TTC549 (cell line): ENCODE data around the gene ELMO1.

Experiments
- FAIRE-seq: peaks from 2 replicates; lab custom pipeline; 2012; peaks lifted over from hg19 to GRCh38; lab: Jason Lieb, UNC

Gene ELMO1

DNA sequence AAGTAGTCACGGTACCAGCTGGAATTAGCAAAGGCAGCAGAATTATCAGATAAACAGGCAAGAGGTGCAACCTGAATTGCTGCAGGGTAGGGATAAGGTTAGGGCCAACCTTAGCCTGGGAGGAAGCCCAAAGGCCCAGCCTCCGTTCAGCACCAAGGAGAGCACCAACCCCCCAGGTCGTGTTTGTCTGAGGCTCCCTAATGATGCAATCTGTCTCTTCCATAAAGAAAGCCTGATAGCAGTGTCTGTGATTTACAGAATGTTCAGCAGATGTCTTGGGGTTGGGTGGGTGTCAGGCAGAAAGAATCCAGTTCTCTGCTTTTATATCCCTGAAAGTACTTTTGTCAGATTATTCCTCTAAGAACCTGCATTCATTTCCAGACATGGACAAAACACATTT lies 396.0 kb downstream of the ELMO1 start:
- no peak for FAIRE-seq

DNA sequence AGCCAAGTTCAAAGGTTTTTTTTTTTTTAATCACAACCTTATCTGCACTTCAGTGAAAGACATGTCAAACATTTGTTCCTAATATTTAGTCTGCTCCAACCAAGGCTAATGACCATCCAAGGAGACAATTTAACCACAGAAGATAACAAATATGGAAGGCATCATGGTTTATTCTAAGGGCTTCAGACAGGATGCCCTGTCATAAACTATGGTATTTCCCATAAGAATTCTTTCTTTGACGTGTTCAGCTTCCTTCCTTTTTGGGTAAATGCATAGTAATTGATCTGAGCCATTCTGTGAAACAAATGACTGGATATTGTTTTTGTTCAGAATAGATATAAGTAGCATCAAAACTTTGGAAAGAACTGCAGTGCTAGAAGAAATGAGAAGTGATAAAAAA lies 397.9 kb downstream of the ELMO1 start:
- no peak for FAIRE-seq

GRCh38 chr7:37048674-37049073 lies 400.0 kb downstream of the ELMO1 start:
- FAIRE-seq = no peak

DNA sequence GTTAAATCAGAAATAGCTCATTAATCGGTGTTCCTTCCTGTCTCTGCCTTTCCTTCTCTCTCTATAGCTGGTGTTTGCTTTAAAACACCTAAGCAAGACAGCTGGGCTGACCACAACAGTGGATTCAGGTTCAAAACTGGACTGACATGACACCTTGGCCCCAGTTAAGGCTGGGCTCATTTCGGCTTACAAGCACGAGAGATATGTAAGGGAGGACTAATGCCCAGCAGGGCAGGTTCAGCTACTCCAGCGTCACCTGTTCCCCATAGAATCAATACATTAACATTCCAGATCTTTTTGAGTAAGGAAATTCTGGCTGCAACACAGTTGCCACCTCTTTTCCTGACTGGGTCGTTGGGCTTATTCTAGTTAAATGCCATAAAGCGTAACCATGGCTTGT lies 401.4 kb downstream of the ELMO1 start:
- FAIRE-seq = no peak

DNA sequence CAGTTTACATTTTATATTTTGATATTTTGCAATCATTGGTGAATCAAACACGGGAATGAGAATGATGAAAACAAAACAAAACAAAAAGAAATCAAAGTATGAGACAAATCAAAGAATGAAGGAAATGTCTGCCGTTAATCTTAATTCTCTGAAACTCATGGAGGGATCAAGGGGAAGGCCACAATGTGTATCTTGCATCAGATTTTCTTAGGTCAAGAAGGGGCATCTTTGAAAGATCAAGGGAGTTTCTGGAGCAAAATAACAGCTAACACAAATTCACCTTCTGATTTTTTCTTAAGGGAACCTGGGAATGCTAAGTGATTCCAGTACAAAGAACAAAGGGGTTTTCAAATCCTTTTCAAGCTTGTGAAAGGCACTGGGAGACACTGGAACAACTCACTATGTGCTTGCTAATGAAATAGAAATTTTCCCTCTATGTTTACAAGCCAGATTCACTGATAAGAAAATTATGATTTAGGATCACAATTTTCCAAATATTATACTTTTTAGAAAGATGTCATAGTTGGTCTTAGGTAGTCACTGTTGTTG lies 402.1 kb downstream of the ELMO1 start:
- no peak for FAIRE-seq

- FAIRE-seq = no peak
Observed at GRCh38 chr7:37045681-37046179, 402.9 kb downstream of the ELMO1 start.

GRCh38 chr7:37041461-37041860 lies 407.2 kb downstream of the ELMO1 start:
- no peak for FAIRE-seq

- FAIRE-seq = no peak
Observed at GRCh38 chr7:37040330-37040729, 408.3 kb downstream of the ELMO1 start.

GRCh38 chr7:37039131-37039749 lies 409.4 kb downstream of the ELMO1 start:
- FAIRE-seq = no peak

- no peak for FAIRE-seq
Observed at GRCh38 chr7:37038706-37039105, 410.0 kb downstream of the ELMO1 start.

DNA sequence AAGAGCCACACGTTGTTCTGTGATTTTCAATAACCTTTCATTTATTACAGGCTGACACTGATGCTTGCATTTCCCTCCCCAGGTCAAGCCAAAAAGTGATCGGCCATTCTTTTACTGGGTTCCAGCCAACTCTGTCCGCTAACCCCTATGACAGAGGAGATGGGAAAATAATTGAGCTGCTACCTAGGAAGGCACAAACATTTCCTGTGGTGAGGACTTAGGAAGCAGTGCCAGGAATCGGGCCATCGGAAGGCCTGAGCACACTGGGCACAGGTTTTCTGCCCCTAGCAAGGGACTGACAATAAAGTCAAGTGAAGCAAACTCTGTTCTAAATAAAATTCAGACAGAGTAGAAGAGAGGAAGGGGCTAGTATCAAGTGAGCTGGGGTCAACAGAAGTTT lies 411.4 kb downstream of the ELMO1 start:
- no peak for FAIRE-seq

- FAIRE-seq = no peak
Observed at GRCh38 chr7:37035631-37036030, 413.0 kb downstream of the ELMO1 start.

GRCh38 chr7:37033141-37033540 lies 415.5 kb downstream of the ELMO1 start:
- no peak for FAIRE-seq

- FAIRE-seq = no peak
Observed at GRCh38 chr7:37032258-37032601, 416.4 kb downstream of the ELMO1 start.

- FAIRE-seq = no peak
Observed at GRCh38 chr7:37031571-37032257, 416.9 kb downstream of the ELMO1 start.

- no peak for FAIRE-seq
Observed at GRCh38 chr7:37028909-37029440, 419.7 kb downstream of the ELMO1 start.

DNA sequence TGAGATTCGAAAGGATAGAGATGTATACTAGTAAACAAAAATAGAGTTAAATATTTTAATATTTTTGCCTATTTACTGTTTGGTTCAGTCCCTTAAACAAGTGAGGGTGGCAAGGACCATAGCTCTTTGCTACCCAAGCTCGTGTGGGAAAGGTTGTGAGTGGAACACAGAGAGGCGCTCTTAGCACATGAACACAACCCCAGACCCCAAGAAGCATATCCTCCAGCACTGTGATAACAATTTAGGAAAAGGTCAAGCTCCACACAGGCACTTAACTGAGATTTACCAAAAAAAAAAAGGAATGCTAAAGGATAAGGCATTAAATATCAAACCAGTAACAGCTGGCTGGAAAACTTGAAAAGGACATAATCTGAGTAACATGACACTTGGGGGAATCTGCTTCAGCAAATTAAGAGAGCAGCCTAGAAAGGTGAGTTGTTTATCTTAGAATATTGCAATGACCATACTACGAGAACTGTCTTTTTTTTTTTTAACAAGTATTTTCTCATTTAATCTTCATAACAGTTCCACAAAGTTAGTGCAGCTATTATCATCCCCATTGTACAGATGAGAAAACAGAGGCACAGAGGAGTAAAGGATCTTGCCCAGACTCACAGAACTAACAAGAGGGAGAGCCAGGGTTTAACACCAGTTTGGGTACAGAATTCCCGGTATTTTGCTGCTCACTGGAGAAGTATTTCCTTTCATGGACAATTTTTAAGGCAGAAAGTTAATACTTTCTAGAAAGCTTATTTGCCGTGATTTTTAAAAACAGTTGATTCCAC lies 420.9 kb downstream of the ELMO1 start:
- no peak for FAIRE-seq

GRCh38 chr7:37027104-37027503 lies 421.6 kb downstream of the ELMO1 start:
- FAIRE-seq = no peak

DNA sequence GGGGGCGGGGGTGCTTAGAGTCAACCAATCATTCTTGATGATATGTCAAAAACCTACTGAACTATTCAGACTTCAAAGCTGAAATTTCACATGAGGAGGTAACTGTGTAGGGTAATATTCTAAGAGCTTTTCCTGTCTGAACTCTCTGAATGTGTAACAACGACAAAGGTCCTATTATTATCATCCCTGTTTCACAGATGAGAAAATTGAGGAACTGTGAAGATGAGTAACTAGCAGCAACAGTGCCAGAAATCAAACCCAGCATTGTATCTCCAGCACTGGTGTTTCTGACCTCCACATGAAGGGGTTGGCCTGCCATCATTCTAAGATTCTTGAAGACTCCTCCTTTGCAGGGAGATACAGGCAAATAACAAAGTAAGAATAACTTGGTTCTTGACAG lies 429.7 kb downstream of the ELMO1 start:
- no peak for FAIRE-seq

- no peak for FAIRE-seq
Observed at GRCh38 chr7:37016064-37016878, 432.4 kb downstream of the ELMO1 start.

GRCh38 chr7:37015353-37016034 lies 433.2 kb downstream of the ELMO1 start:
- FAIRE-seq = no peak
